PFSK-1 (cell line): Measurements from ENCODE around the gene LGSN.

ENCODE experiments used
- FOXP2 ChIP-seq: optimal IDR thresholded peaks from 2 replicates; pipeline ENCODE3; 2011; ENCODE audit warnings: borderline replicate concordance, control low read depth, inconsistent platforms; ENCODE audit not compliant: insufficient read depth; ENCODE audit errors: extremely low read length, extremely low read depth
- POLR2AphosphoS5 ChIP-seq: IDR thresholded peaks from 2 replicates; pipeline ENCODE4 v1.6.1; 2012; ENCODE audit warnings: low read depth, mild to moderate bottlenecking, control low read depth, low read length, moderate library complexity
- SIN3A ChIP-seq: IDR thresholded peaks from 2 replicates; pipeline ENCODE4 v1.6.1; 2012; ENCODE audit warnings: mild to moderate bottlenecking, low read length, moderate library complexity, borderline replicate concordance; ENCODE audit not compliant: insufficient read depth
- TAF1 ChIP-seq: IDR thresholded peaks from 2 replicates; pipeline ENCODE4 v1.6.1; 2012; ENCODE audit warnings: low read length, control low read depth, borderline replicate concordance; ENCODE audit not compliant: insufficient read depth
- TF ChIP-seq, protein P1 (sequence below), 2 experiments: IDR thresholded peaks; 2 replicates each; pipeline versions ENCODE4 v1.6.1 to v1.8.0; 2011 to 2012; ENCODE audit warnings: low read depth in 2 of 2, low read length in 2 of 2, control low read depth in 1 of 2, inconsistent platforms in 1 of 2, mild to moderate bottlenecking in 1 of 2, moderate library complexity in 1 of 2; ENCODE audit not compliant: insufficient read depth in 1 of 2

The LGSN gene

GRCh38 chr6:63305277-63305676, 14.5 kb downstream of the LGSN start:
- TF ChIP-seq TAF1 = no peak
- TF ChIP-seq, protein P1, sequence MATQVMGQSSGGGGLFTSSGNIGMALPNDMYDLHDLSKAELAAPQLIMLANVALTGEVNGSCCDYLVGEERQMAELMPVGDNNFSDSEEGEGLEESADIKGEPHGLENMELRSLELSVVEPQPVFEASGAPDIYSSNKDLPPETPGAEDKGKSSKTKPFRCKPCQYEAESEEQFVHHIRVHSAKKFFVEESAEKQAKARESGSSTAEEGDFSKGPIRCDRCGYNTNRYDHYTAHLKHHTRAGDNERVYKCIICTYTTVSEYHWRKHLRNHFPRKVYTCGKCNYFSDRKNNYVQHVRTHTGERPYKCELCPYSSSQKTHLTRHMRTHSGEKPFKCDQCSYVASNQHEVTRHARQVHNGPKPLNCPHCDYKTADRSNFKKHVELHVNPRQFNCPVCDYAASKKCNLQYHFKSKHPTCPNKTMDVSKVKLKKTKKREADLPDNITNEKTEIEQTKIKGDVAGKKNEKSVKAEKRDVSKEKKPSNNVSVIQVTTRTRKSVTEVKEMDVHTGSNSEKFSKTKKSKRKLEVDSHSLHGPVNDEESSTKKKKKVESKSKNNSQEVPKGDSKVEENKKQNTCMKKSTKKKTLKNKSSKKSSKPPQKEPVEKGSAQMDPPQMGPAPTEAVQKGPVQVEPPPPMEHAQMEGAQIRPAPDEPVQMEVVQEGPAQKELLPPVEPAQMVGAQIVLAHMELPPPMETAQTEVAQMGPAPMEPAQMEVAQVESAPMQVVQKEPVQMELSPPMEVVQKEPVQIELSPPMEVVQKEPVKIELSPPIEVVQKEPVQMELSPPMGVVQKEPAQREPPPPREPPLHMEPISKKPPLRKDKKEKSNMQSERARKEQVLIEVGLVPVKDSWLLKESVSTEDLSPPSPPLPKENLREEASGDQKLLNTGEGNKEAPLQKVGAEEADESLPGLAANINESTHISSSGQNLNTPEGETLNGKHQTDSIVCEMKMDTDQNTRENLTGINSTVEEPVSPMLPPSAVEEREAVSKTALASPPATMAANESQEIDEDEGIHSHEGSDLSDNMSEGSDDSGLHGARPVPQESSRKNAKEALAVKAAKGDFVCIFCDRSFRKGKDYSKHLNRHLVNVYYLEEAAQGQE (IDR thresholded peaks at IDR 0.05; ENCODE audit: insufficient read depth in 1 of 2, low read depth in 2 of 2, low read length in 2 of 2) = no peak
- no peak for TF ChIP-seq SIN3A
- TF ChIP-seq POLR2AphosphoS5 = no peak
- no peak for TF ChIP-seq FOXP2

- TF ChIP-seq POLR2AphosphoS5 (no peak), TAF1 (no peak)
Measured at GRCh38 chr6:63303476-63303875, 16.3 kb downstream of the LGSN start.

- no peak for TF ChIP-seq POLR2AphosphoS5
- TF ChIP-seq, protein P1 (IDR thresholded peaks at IDR 0.05; ENCODE audit: insufficient read depth in 1 of 2, low read depth in 2 of 2, low read length in 2 of 2) = no peak
- no peak for TF ChIP-seq TAF1
- TF ChIP-seq FOXP2 = no peak
- no peak for TF ChIP-seq SIN3A
Measured at GRCh38 chr6:63299667-63300066, 20.1 kb downstream of the LGSN start.

DNA sequence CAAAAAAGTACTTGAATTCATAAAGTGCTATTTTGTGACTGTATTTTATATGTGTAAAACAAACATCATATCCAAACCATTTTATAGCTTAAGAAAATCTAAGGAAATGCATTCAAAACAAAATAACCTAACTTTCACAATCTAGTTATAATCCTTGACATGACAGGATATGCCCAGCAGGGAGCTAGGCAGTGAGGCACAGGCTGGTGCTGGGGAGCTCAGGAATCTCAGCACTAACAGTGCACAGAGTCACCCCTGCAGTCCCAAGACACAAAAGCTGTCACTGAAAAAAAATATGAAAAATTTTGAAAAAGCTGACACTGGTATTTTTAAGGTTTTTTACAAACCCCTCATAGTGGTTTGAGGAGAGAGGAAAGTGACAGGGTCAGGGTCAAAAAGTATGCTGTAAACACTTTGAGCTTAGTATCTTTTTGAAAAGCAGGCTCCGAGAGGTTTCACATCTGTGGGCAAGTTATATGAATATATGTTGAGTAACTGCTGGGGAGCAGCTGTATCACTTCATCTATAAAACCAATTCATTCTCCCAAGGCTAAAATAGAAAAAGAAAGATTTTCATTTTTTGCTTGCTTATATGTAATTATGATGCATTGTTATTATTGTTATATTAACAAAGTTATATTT, 24.1 kb downstream of the LGSN start:
- TF ChIP-seq, protein P1 (IDR thresholded peaks at IDR 0.05; ENCODE audit: insufficient read depth in 1 of 2, low read depth in 2 of 2, low read length in 2 of 2) = no peak
- no peak for TF ChIP-seq SIN3A
- TF ChIP-seq FOXP2 = no peak
- TF ChIP-seq POLR2AphosphoS5 = no peak
- no peak for TF ChIP-seq TAF1

DNA sequence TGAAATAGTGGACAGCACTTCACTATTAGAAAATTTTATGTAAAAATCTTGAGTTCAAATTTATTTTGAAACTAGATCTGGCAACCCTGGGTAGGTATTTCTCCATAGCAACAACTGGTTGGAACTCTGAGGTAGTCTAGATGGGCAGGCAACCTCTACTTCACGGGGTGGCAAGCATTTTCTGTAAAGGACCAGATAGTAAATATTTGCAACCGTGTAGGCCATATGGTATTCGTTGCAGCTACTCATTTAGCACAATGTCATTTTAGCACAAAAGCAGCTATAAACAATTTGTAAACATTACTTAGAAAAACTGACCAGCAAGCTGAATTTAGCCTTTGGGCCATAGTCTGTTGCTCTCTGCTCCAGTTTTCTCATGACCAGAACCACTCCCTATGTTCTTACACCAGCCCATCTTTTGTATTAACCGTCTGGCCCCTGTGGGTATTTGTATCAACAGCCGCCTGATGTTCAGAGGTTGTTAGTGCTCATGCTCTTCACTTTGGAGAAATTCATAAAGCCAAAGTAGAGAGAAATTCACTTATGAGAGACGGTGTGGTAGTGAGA, 29.2 kb downstream of the LGSN start:
- TF ChIP-seq FOXP2 (no peak), POLR2AphosphoS5 (no peak), SIN3A (no peak), TAF1 (no peak)
- TF ChIP-seq, protein P1 (IDR thresholded peaks at IDR 0.05; ENCODE audit: insufficient read depth in 1 of 2, low read depth in 2 of 2, low read length in 2 of 2) = no peak
